KMS-11 (cell line): ENCODE measurements around the gene LRIG3.

ENCODE experiments used
- H2AFZ ChIP-seq: fragments of 200-600 bp; sonication (generic); 2 replicates; pipeline ENCODE4 v1.6.1; 2016; ENCODE audit warnings: antibody characterized with exemption, mixed run types, low read depth
- H3K27ac ChIP-seq: fragments of 200-600 bp; sonication (generic); 2 replicates; pipeline ENCODE4 v1.6.1; 2016; ENCODE audit warnings: mild to moderate bottlenecking, mixed run types
- H3K27me3 ChIP-seq: fragments of 200-600 bp; sonication (generic); 2 replicates; pipeline ENCODE4 v1.6.1; 2017; ENCODE audit warnings: mild to moderate bottlenecking, low read depth, mixed run types, moderate library complexity; ENCODE audit not compliant: insufficient read depth
- H3K36me3 ChIP-seq: fragments of 200-600 bp; sonication (generic); 2 replicates; pipeline ENCODE4 v1.6.1; 2017; ENCODE audit warnings: mild to moderate bottlenecking, mixed run types; ENCODE audit not compliant: insufficient read depth
- H3K4me1 ChIP-seq: fragments of 200-600 bp; sonication (generic); 2 replicates; pipeline ENCODE4 v1.6.1; 2016; ENCODE audit warnings: mild to moderate bottlenecking, low read depth, mixed run types; ENCODE audit not compliant: poor library complexity, severe bottlenecking
- H3K4me2 ChIP-seq: fragments of 200-600 bp; sonication (generic); 2 replicates; pipeline ENCODE4 v1.7.0; 2016; ENCODE audit warnings: mild to moderate bottlenecking, mixed run types
- H3K4me3 ChIP-seq: fragments of 200-600 bp; sonication (generic); IDR thresholded peaks from 2 replicates; pipeline ENCODE4 v1.6.1; 2017; ENCODE audit warnings: low read depth, low read length, mixed read lengths; ENCODE audit not compliant: insufficient read depth
- H3K79me2 ChIP-seq: fragments of 200-600 bp; sonication (generic); 2 replicates; pipeline ENCODE4 v1.6.1; 2016; ENCODE audit warnings: low read depth, mixed run types; ENCODE audit not compliant: insufficient read depth
- H3K9ac ChIP-seq: fragments of 200-600 bp; sonication (generic); 2 replicates; pipeline ENCODE4 v1.6.1; 2016; ENCODE audit warnings: mild to moderate bottlenecking, mixed run types
- H4K20me1 ChIP-seq: fragments of 200-600 bp; sonication (generic); 2 replicates; pipeline ENCODE4 v1.6.1; 2016; ENCODE audit warnings: mild to moderate bottlenecking, mixed run types; ENCODE audit not compliant: insufficient read depth
- TF ChIP-seq, protein P1 (sequence below): fragments of 200-600 bp; sonication (generic); conservative IDR thresholded peaks from 2 replicates; pipeline ENCODE4 v1.6.1; 2017; ENCODE audit warnings: low read depth, mild to moderate bottlenecking, antibody characterized with exemption, low read length, moderate library complexity, mixed read lengths

Gene LRIG3

DNA sequence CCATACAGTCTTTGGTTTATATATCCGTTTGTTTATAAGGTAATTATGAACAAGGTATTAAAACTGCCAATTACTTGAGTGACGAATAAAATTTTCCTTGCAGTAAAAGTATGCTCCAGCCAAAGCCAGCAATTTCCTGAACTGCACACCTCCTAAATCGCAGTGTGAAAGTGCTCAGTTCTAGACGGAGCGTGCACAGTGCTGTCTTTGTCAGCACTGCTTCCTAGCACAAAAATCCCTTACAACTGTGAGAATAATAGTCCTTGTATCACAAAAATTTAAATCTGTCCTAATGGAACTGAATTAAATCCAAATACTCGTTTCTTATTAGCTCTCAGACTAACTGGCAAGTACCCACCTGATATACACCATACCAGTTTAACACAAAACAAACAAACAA, 26.3 kb downstream of the LRIG3 start:
- H3K27me3 ChIP-seq = no peaks in the 10 kb centered on the region
- no peak overlapping the region for H3K27ac ChIP-seq
- TF ChIP-seq, protein P1, sequence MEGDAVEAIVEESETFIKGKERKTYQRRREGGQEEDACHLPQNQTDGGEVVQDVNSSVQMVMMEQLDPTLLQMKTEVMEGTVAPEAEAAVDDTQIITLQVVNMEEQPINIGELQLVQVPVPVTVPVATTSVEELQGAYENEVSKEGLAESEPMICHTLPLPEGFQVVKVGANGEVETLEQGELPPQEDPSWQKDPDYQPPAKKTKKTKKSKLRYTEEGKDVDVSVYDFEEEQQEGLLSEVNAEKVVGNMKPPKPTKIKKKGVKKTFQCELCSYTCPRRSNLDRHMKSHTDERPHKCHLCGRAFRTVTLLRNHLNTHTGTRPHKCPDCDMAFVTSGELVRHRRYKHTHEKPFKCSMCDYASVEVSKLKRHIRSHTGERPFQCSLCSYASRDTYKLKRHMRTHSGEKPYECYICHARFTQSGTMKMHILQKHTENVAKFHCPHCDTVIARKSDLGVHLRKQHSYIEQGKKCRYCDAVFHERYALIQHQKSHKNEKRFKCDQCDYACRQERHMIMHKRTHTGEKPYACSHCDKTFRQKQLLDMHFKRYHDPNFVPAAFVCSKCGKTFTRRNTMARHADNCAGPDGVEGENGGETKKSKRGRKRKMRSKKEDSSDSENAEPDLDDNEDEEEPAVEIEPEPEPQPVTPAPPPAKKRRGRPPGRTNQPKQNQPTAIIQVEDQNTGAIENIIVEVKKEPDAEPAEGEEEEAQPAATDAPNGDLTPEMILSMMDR = no peak
- no peaks in the 10 kb centered on the region for H3K4me1 ChIP-seq
- no peak overlapping the region for H3K9ac ChIP-seq
- H3K79me2 ChIP-seq = peaks cover 75% of the 10 kb centered on the region
- no peak overlapping the region for H3K4me3 ChIP-seq
- H4K20me1 ChIP-seq = peaks cover 24% of the 10 kb centered on the region; the same call in 1 of the 2 replicates
- no peak overlapping the region for H3K4me2 ChIP-seq
- H3K36me3 ChIP-seq = no peaks in the 10 kb centered on the region; the same call in 1 of the 2 replicates
- no peak overlapping the region for H2AFZ ChIP-seq

DNA sequence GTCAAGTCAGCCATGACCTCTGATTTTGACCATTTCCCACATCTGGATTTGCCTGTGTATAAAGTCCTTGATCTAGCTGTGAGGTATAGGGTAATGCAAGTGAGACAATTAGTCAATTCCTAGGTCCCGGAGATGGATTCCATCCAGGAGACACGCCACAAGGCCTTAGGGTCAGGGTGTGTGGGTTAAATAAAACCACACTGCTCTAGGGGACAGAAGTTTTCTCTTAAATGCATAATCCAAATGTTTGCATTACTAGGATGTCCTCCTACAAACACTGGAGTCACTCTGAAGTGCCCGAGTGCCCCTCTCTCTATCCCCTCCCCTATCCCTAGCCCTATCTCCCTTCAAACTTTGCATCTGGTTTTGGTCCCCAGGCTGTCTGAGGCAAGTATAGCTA, 26.8 kb downstream of the LRIG3 start:
- peaks cover 69% of the 10 kb centered on the region for H3K79me2 ChIP-seq
- TF ChIP-seq, protein P1 = no peak
- no peaks in the 10 kb centered on the region; the same call in 1 of the 2 replicates for H3K36me3 ChIP-seq
- no peak overlapping the region for H2AFZ ChIP-seq
- peaks cover 24% of the 10 kb centered on the region; the same call in 1 of the 2 replicates for H4K20me1 ChIP-seq
- H3K27ac ChIP-seq = no peak overlapping the region
- H3K9ac ChIP-seq = no peak overlapping the region
- no peak overlapping the region for H3K4me3 ChIP-seq
- H3K27me3 ChIP-seq = no peaks in the 10 kb centered on the region
- no peak overlapping the region for H3K4me2 ChIP-seq
- H3K4me1 ChIP-seq = no peaks in the 10 kb centered on the region

DNA sequence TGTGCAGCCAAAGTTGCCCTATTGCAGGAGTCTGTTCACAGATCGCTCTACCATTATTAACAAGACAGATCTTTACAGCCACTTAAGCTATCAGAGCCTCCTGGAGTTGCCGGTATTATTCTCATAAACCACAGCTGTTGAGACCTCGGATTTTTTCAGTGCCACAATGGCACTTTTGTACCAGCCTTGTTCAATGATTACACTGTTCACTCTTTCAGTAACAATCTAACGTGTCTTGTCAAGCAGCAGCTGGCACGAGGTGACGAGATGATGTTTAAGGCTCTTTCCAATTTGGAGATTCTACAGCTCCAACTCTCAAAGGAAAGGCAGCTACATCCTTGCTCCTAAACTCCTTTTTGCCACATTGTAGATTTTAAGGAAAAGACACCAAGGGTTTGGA, 30.7 kb downstream of the LRIG3 start:
- no peak overlapping the region for H3K27ac ChIP-seq

DNA sequence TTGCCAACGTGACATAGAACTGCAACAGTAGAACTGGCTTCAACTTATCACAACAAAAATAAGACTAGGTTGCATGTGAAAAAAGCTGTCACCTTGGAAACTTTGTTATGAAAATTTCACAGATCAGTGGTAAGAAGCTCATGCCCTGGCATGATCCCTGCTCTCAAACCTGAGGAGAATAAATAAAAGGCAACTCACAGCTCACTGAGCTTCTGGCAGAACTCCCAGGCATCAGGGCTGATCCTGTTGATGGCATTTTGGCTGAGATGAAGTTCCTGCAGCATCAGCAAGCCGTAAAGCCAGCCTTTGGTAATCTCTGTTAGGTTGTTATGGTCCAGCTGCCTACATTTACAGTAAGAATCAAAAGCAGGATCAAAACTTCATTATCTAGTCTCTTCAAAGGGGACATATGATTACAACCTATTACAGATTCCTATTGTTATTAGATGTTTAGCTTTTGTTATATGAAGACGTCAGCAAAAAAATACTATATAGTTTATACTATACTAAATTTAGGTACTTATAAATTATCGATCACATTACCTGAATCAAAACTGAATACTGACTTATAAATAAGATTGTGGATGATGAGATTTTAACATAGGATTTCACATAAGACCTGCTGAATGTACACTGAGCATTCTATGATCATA, 32.0 kb downstream of the LRIG3 start:
- Histone ChIP-seq H3K9ac (no peak overlapping the region), H3K4me2 (no peak overlapping the region), H3K4me3 (no peak overlapping the region), H3K36me3 (peaks cover 7% of the 10 kb centered on the region; the same call in 1 of the 2 replicates), H3K79me2 (peaks cover 22% of the 10 kb centered on the region), H3K27me3 (no peaks in the 10 kb centered on the region), H4K20me1 (0 out of 2 replicates have a peak, but pooled peaks cover 6% of the 10 kb centered on the region), H3K27ac (no peak overlapping the region), H3K4me1 (no peaks in the 10 kb centered on the region), H2AFZ (no peak overlapping the region)
- TF ChIP-seq, protein P1 = no peak

More for the DNA sequence above, 30.7 kb downstream of the LRIG3 start:
- H3K9ac ChIP-seq = no peak overlapping the region
- H3K4me2 ChIP-seq = no peak overlapping the region
- no peaks in the 10 kb centered on the region for H3K27me3 ChIP-seq
- peaks cover 7% of the 10 kb centered on the region; the same call in 1 of the 2 replicates for H3K36me3 ChIP-seq
- H4K20me1 ChIP-seq = 0 out of 2 replicates have a peak, but pooled peaks cover 14% of the 10 kb centered on the region
- no peak overlapping the region for H3K4me3 ChIP-seq
- H3K4me1 ChIP-seq = no peaks in the 10 kb centered on the region
- peaks cover 35% of the 10 kb centered on the region for H3K79me2 ChIP-seq
- H2AFZ ChIP-seq = no peak overlapping the region
- TF ChIP-seq, protein P1 = no peak
